ENCODE measurements around the gene ACADS. TPM values are rescaled to one million over a fixed set of nuclear protein-coding genes. Genes with fewer than 3 reads are reported as not detected.

Gene ACADS
- polyA plus RNA-seq, 1 donor (not counting 4 experiments of a cell fraction or from before 2014, with no cell fraction given) = 2.2 TPM

DNA sequence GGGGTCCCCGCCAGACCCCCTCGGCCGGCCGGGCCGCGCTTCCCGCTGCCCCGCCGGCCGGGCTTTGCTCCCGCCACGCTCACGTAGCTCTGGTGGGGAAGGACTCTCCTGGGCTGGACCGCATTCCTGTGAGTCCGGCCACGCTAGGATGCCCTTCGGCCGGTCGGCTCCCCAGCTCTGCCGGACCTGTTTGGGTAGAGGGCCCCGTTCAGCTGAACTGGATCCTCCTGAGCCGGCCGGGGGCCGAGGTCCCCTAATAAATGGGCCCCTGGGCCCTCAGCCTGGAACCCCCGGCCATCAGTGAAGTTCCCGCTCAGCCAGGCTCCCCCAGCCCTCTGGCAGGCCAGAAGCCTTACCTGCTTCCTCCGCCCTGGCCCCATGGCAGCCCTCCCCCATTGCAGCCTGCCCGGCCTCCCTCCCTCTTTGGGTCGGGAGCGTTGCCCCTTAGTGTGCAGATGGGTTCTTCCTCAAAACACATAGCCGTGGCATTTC is 14.8 kb upstream of the ACADS start:
- peak overlapping the region; percentile 78 to 86 (median 85) for H3K4me3 ChIP-seq (ENCODE audit: control insufficient read depth in 2 of 3, extremely low read depth in 1 of 3, insufficient read depth in 2 of 3, low read depth in 1 of 3, low read length in 3 of 3)
- TF ChIP-seq EZH2 (IDR thresholded peaks at IDR 0.05; ENCODE audit: low read length) = no peak
- TF ChIP-seq, protein P1, sequence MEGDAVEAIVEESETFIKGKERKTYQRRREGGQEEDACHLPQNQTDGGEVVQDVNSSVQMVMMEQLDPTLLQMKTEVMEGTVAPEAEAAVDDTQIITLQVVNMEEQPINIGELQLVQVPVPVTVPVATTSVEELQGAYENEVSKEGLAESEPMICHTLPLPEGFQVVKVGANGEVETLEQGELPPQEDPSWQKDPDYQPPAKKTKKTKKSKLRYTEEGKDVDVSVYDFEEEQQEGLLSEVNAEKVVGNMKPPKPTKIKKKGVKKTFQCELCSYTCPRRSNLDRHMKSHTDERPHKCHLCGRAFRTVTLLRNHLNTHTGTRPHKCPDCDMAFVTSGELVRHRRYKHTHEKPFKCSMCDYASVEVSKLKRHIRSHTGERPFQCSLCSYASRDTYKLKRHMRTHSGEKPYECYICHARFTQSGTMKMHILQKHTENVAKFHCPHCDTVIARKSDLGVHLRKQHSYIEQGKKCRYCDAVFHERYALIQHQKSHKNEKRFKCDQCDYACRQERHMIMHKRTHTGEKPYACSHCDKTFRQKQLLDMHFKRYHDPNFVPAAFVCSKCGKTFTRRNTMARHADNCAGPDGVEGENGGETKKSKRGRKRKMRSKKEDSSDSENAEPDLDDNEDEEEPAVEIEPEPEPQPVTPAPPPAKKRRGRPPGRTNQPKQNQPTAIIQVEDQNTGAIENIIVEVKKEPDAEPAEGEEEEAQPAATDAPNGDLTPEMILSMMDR (optimal IDR thresholded peaks at IDR 0.05 in 1 of 3, IDR thresholded peaks at IDR 0.05 in 1 of 3, conservative IDR thresholded peaks at IDR 0.05 in 1 of 3; ENCODE audit: extremely low read depth in 1 of 3, insufficient read depth in 2 of 3, low read length in 3 of 3) = no peak
- H3K27me3 ChIP-seq (ENCODE audit: control insufficient read depth, extremely low read depth, insufficient read depth, low read length) = no peaks in the 10 kb centered on the region
- peak overlapping the region; percentile 90 for H3K9ac ChIP-seq (ENCODE audit: control insufficient read depth, extremely low read depth, insufficient read depth, low read length)
- peak overlapping the region; percentile 92 for H3K4me2 ChIP-seq (ENCODE audit: control insufficient read depth, extremely low read depth, insufficient read depth, low read depth, low read length)
- peak overlapping the region; percentile 70 for H2AFZ ChIP-seq (ENCODE audit: control insufficient read depth, low read length)
- peak overlapping the region; percentile 70 for H3K27ac ChIP-seq (ENCODE audit: control insufficient read depth, insufficient read depth, low read length)
- FAIRE-seq (no peak), DNase-seq (ENCODE audit: low read depth, low spot score) (no peak)
- H3K36me3 ChIP-seq (ENCODE audit: control insufficient read depth in 2 of 2, extremely low read depth in 1 of 2, insufficient read depth in 2 of 2, low read length in 2 of 2) = peaks cover 10 to 16% of the 10 kb centered on the region in 2 experiments
- H3K9me1 ChIP-seq (ENCODE audit: control insufficient read depth, extremely low read depth, insufficient read depth, low read length) = no peaks in the 10 kb centered on the region
- H3K9me3 ChIP-seq (ENCODE audit: control insufficient read depth, low read depth, low read length) = no peaks in the 10 kb centered on the region
- peaks cover 13% of the 10 kb centered on the region for H3K4me1 ChIP-seq (ENCODE audit: control insufficient read depth, extremely low read depth, insufficient read depth, low read length)
- H4K20me1 ChIP-seq (ENCODE audit: control insufficient read depth, extremely low read depth, insufficient read depth, low read length) = no peaks in the 10 kb centered on the region
- dilution Hi-C loops (cut with MboI; ENCODE audit: extremely low pct_ligation_motif_present, low sequenced_read_pairs) = no loop called here
- peaks cover 15% of the 10 kb centered on the region for H3K79me2 ChIP-seq (ENCODE audit: control insufficient read depth, insufficient read depth, low read length)

DNA sequence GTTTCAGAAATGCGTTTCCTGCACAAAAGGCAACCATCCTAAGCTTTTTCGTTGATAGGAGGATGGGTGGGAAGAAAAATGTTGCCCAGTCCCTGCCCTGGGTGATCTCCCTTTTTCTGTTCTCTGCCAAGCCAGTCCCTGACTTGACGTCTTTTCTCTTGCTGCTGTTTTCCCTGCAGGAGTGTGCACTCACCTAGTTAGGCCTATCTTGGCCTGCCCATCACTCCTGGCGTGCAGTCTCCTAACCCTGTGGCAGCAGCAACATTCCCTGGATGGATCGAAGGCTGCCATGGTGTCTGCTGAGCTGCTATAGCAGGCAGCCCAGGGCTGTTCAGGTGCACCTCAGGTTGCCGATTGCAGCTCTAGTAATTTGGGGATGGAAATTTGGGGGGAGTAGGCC is 14.2 kb upstream of the ACADS start:
- H3K4me1 ChIP-seq (ENCODE audit: control insufficient read depth, extremely low read depth, insufficient read depth, low read length) = peaks cover 13% of the 10 kb centered on the region
- no peaks in the 10 kb centered on the region for H3K27me3 ChIP-seq (ENCODE audit: control insufficient read depth, extremely low read depth, insufficient read depth, low read length)
- peak overlapping the region; percentile 70 for H3K27ac ChIP-seq (ENCODE audit: control insufficient read depth, insufficient read depth, low read length)
- peak overlapping the region; percentile 92 for H3K4me2 ChIP-seq (ENCODE audit: control insufficient read depth, extremely low read depth, insufficient read depth, low read depth, low read length)
- no peaks in the 10 kb centered on the region for H3K9me3 ChIP-seq (ENCODE audit: control insufficient read depth, low read depth, low read length)
- no peak for DNase-seq (ENCODE audit: low read depth, low spot score)
- FAIRE-seq = no peak
- peaks cover 10 to 19% of the 10 kb centered on the region in 2 experiments for H3K36me3 ChIP-seq (ENCODE audit: control insufficient read depth in 2 of 2, extremely low read depth in 1 of 2, insufficient read depth in 2 of 2, low read length in 2 of 2)
- H3K79me2 ChIP-seq (ENCODE audit: control insufficient read depth, insufficient read depth, low read length) = peaks cover 15% of the 10 kb centered on the region
- dilution Hi-C loops (cut with MboI; ENCODE audit: extremely low pct_ligation_motif_present, low sequenced_read_pairs) = no loop called here
- peak overlapping the region; percentile 78 to 86 (median 85) for H3K4me3 ChIP-seq (ENCODE audit: control insufficient read depth in 2 of 3, extremely low read depth in 1 of 3, insufficient read depth in 2 of 3, low read depth in 1 of 3, low read length in 3 of 3)
- H3K9me1 ChIP-seq (ENCODE audit: control insufficient read depth, extremely low read depth, insufficient read depth, low read length) = no peaks in the 10 kb centered on the region
- no peaks in the 10 kb centered on the region for H4K20me1 ChIP-seq (ENCODE audit: control insufficient read depth, extremely low read depth, insufficient read depth, low read length)
- peak overlapping the region; percentile 90 for H3K9ac ChIP-seq (ENCODE audit: control insufficient read depth, extremely low read depth, insufficient read depth, low read length)
- peak overlapping the region; percentile 70 for H2AFZ ChIP-seq (ENCODE audit: control insufficient read depth, low read length)
- TF ChIP-seq EZH2 (IDR thresholded peaks at IDR 0.05; ENCODE audit: low read length) = no peak
- TF ChIP-seq, protein P1 (optimal IDR thresholded peaks at IDR 0.05 in 1 of 3, IDR thresholded peaks at IDR 0.05 in 1 of 3, conservative IDR thresholded peaks at IDR 0.05 in 1 of 3; ENCODE audit: extremely low read depth in 1 of 3, insufficient read depth in 2 of 3, low read length in 3 of 3) = no peak

Measured in keratinocyte (primary cell).